ENCODE data around the gene HDAC4.

GRCh38 chr2:239275044-239275685, 125.7 kb downstream of the HDAC4 start:
- TF ChIP-seq CTCF (conservative IDR thresholded peaks at IDR 0.05; ENCODE audit: low read length) (no peak; the same call in 1 of the 2 replicates), EZH2phosphoT487 (IDR thresholded peaks at IDR 0.05; ENCODE audit: borderline replicate concordance) (no peak)

All from Loucy (cell line).